HCT116 (cell line): ENCODE data around the gene SOAT2. TPM values are rescaled to one million over a fixed set of nuclear protein-coding genes. Genes with fewer than 3 reads are reported as not detected.

Experiments used
- ATAC-seq: fragments of 200-7000 bp; cut with Tn5 transposase; 2 replicates; pipeline ENCODE4 v1.9.1; 2020; ENCODE audit warnings: mild to moderate bottlenecking, moderate library complexity
- BruUV-seq: library from RNA; stranded (reverse); fragments of 400-500 nt; replicated peaks from 2 replicates; lab custom pipeline; 2021; lab: Mats Ljungman, UMichigan
- CTCF ChIA-PET: fragments of 300-600 bp; sonication (Branson Sonifier 250); formaldehyde crosslinking; loops from one replicate; lab custom pipeline; 2021; ENCODE audit warnings: antibody characterized with exemption; lab: Charles Lee
- POLR2A ChIA-PET: fragments of 300-600, 350-600 bp; sonication (Branson Sonifier 250); formaldehyde crosslinking; loops from one replicate; lab custom pipeline; 2021; ENCODE audit warnings: antibody characterized with exemption; lab: Charles Lee
- RAD21 ChIA-PET, 2 experiments: fragments of 300-600 bp; sonication (Branson Sonifier 250); formaldehyde crosslinking; loops; one replicate each; lab custom pipeline; 2023; ENCODE audit warnings: low total read pairs in 2 of 2; ENCODE audit not compliant: uncharacterized antibody in 2 of 2, unreplicated experiment in 2 of 2, low non-redundant PET in 1 of 2; lab: Charles Lee
- DNase-seq: peaks from one replicate; pipeline ENCODE4 v3.0.0-alpha.2; 2010; ENCODE audit warnings: low read depth, low spot score
- H2AFZ ChIP-seq: fragments of 200-600 bp; shearing (Covaris generic), sonication (generic); 2 replicates; pipeline ENCODE4 v1.6.1; 2017; ENCODE audit warnings: low read depth, mixed run types, mixed read lengths, antibody characterized with exemption, low read length; ENCODE audit not compliant: poor library complexity, severe bottlenecking
- H3K27ac ChIP-seq: 2 replicates; pipeline ENCODE4 v1.5.1; 2012; ENCODE audit warnings: low read depth, low read length
- H3K27me3 ChIP-seq: fragments of 200-600 bp; sonication (generic); 2 replicates; pipeline ENCODE4 v1.6.1; 2016; ENCODE audit warnings: mixed run types, low read length, mixed read lengths; ENCODE audit not compliant: insufficient read depth
- H3K36me3 ChIP-seq, 2 experiments: fragments of 200-500 bp in 1 of 2; fragments of 200-600 bp in 1 of 2; sonication (Bioruptor generic) in 1 of 2; sonication (generic) in 1 of 2; 2 replicates each; pipeline versions ENCODE4 v1.5.1 to v1.6.1; 2014 to 2016; ENCODE audit warnings: low read length in 2 of 2, inconsistent platforms in 1 of 2, mixed read lengths in 1 of 2, mixed run types in 1 of 2; ENCODE audit not compliant: insufficient read depth in 2 of 2, control insufficient read depth in 1 of 2
- H3K4me1 ChIP-seq, 2 experiments: fragments of 200-600 bp in 1 of 2; sonication (generic) in 1 of 2; 2 replicates each; pipeline versions ENCODE4 v1.5.1 to v1.6.1; 2012 to 2017; ENCODE audit warnings: low read length in 2 of 2, inconsistent platforms in 1 of 2, mild to moderate bottlenecking in 1 of 2, mixed read lengths in 1 of 2, mixed run types in 1 of 2, moderate library complexity in 1 of 2; ENCODE audit not compliant: insufficient read depth in 2 of 2, control insufficient read depth in 1 of 2
- H3K4me2 ChIP-seq: fragments of 200-600 bp; sonication (generic); 2 replicates; pipeline ENCODE4 v1.6.1; 2017; ENCODE audit warnings: mixed run types, low read length, mixed read lengths
- H3K4me3 ChIP-seq, 2 experiments: fragments of 200-600 bp in 1 of 2; sonication (generic) in 1 of 2; replicated peaks in 1 of 2; 2 replicates each; pipeline ENCODE4 v1.5.1; 2011 to 2016; ENCODE audit warnings: low read length in 2 of 2, control low read depth in 1 of 2, low read depth in 1 of 2, mild to moderate bottlenecking in 1 of 2, mixed read lengths in 1 of 2, mixed run types in 1 of 2
- H3K79me2 ChIP-seq: fragments of 200-600 bp; sonication (generic); 2 replicates; pipeline ENCODE4 v1.6.1; 2017; ENCODE audit warnings: mild to moderate bottlenecking, mixed run types, low read length, moderate library complexity, mixed read lengths; ENCODE audit not compliant: insufficient read depth
- H3K9ac ChIP-seq: fragments of 200-600 bp; sonication (generic); 2 replicates; pipeline ENCODE4 v1.6.1; 2016; ENCODE audit warnings: low read length, mixed read lengths
- H3K9me2 ChIP-seq: fragments of 200-600 bp; sonication (generic), shearing (Covaris generic); 2 replicates; pipeline ENCODE4 v1.6.1; 2017; ENCODE audit warnings: mixed run types, mild to moderate bottlenecking, moderate library complexity; ENCODE audit not compliant: insufficient read depth
- H3K9me3 ChIP-seq, 2 experiments: fragments of 200-500 bp in 1 of 2; fragments of 200-600 bp in 1 of 2; sonication (Bioruptor generic) in 1 of 2; sonication (generic) in 1 of 2; 2 replicates each; pipeline ENCODE4 v1.6.1; 2014 to 2017; ENCODE audit warnings: low read length in 2 of 2, mixed read lengths in 2 of 2, inconsistent platforms in 1 of 2, low read depth in 1 of 2, mild to moderate bottlenecking in 1 of 2, mixed run types in 1 of 2, moderate library complexity in 1 of 2; ENCODE audit not compliant: control insufficient read depth in 1 of 2, insufficient read depth in 1 of 2
- H4K20me1 ChIP-seq: fragments of 200-600 bp; sonication (generic), shearing (Covaris generic); 2 replicates; pipeline ENCODE4 v1.6.1; 2017; ENCODE audit warnings: mixed run types, mild to moderate bottlenecking, moderate library complexity; ENCODE audit not compliant: insufficient read depth
- CBX3 ChIP-seq: IDR thresholded peaks from 2 replicates; pipeline ENCODE4 v1.6.1; 2012; ENCODE audit warnings: low read depth
- EZH2phosphoT487 ChIP-seq: fragments of 200-600 bp; IDR thresholded peaks from 2 replicates; pipeline ENCODE4 v1.6.1; 2018; ENCODE audit warnings: antibody characterized with exemption, borderline replicate concordance
- FOSL1 ChIP-seq: IDR thresholded peaks from 2 replicates; pipeline ENCODE4 v1.6.1; 2012; ENCODE audit warnings: low read depth
- POLR2AphosphoS5 ChIP-seq: IDR thresholded peaks from 2 replicates; pipeline ENCODE4 v1.6.1; 2011; ENCODE audit warnings: mild to moderate bottlenecking, low read depth, low read length, moderate library complexity
- YY1 ChIP-seq: IDR thresholded peaks from 2 replicates; pipeline ENCODE4 v1.6.1; 2011; ENCODE audit warnings: low read length, low read depth, moderate library complexity, mild to moderate bottlenecking; ENCODE audit not compliant: insufficient replicate concordance; ENCODE audit errors: extremely low read depth
- ZFX ChIP-seq: fragments of 450-650 bp; IDR thresholded peaks from 2 replicates; pipeline ENCODE4 v1.6.1; 2017
- intact Hi-C: fragments of 100-400 bp; cut with micrococcal nuclease; formaldehyde crosslinking; loops from 2 replicates; pipeline ENCODE4 v1.10.0; 2022
- total RNA-seq: library from RNA; stranded (reverse); gene quantifications from one replicate; pipeline ENCODE4 v1.2.1, GENCODE V29; 2021; ENCODE audit not compliant: unreplicated experiment
- TF ChIP-seq, protein P1 (sequence below), 3 experiments: fragments of 200-600 bp in 1 of 3; sonication (generic) in 1 of 3; IDR thresholded peaks in 2 of 3; conservative IDR thresholded peaks in 1 of 3; 2 replicates each; pipeline ENCODE4 v1.5.1; 2012 to 2017; ENCODE audit warnings: low read depth in 2 of 3, low read length in 2 of 3, antibody characterized with exemption in 1 of 3, borderline replicate concordance in 1 of 3, control low read depth in 1 of 3, mild to moderate bottlenecking in 1 of 3, mixed read lengths in 1 of 3, mixed run types in 1 of 3, moderate library complexity in 1 of 3; ENCODE audit not compliant: insufficient read depth in 1 of 3

The SOAT2 gene
- total RNA-seq, 1 experiment from 2014 or later: 0.17 TPM

DNA sequence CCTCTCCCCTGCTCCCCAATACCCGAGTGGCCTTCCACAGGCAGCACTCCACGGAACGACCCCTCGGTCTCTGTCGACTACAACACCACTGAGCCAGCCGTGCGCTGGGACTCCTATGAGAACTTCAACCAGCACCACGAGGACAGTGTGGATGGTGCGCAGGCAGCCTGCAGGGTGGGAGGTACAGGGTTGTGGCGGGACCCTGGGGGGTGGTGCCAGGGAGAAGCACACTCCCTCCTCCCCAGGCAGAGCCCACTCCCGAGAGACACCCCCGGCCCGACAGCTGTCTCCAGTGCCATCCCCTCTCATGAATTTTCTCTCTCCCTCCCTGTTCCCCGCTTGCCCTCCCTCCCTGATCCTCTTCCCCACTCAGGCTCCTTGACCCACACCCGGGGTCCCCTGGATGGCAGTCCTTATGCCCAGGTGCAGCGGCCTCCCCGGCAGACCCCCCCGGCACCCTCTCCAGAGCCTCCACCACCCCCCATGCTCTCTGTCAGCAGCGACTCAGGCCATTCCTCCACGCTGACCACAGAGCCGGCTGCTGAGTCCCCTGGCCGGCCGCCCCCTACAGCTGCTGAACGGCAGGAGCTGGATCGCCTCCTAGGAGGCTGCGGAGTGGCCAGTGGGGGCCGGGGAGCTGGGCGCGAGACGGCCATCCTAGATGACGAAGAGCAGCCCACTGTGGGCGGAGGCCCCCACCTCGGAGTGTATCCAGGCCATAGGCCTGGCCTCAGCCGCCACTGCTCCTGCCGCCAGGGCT is 44.4 kb upstream of the SOAT2 start:
- Histone ChIP-seq H3K9me3 (no peaks in the 10 kb centered on the region), H3K9me2 (no peaks in the 10 kb centered on the region), H3K4me1 (peaks cover 22 to 36% of the 10 kb centered on the region in 2 experiments), H3K9ac (no peak overlapping the region), H3K79me2 (no peaks in the 10 kb centered on the region), H3K4me3 (no peak overlapping the region), H3K4me2 (no peak overlapping the region), H2AFZ (no peak overlapping the region), H3K27ac (no peak overlapping the region), H3K27me3 (no peaks in the 10 kb centered on the region)
- BruUV-seq: no TSS peak
- ChIA-PET POLR2A (no interaction called here), RAD21 (no interaction called here), CTCF (no interaction called here)
- no peak for ATAC-seq
- TF ChIP-seq CBX3 (no peak), POLR2AphosphoS5 (no peak), YY1 (no peak), FOSL1 (no peak), EZH2phosphoT487 (no peak), ZFX (no peak)
- TF ChIP-seq, protein P1, sequence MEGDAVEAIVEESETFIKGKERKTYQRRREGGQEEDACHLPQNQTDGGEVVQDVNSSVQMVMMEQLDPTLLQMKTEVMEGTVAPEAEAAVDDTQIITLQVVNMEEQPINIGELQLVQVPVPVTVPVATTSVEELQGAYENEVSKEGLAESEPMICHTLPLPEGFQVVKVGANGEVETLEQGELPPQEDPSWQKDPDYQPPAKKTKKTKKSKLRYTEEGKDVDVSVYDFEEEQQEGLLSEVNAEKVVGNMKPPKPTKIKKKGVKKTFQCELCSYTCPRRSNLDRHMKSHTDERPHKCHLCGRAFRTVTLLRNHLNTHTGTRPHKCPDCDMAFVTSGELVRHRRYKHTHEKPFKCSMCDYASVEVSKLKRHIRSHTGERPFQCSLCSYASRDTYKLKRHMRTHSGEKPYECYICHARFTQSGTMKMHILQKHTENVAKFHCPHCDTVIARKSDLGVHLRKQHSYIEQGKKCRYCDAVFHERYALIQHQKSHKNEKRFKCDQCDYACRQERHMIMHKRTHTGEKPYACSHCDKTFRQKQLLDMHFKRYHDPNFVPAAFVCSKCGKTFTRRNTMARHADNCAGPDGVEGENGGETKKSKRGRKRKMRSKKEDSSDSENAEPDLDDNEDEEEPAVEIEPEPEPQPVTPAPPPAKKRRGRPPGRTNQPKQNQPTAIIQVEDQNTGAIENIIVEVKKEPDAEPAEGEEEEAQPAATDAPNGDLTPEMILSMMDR (IDR thresholded peaks at IDR 0.05 in 2 of 3, conservative IDR thresholded peaks at IDR 0.05 in 1 of 3; ENCODE audit: borderline replicate concordance in 1 of 3, insufficient read depth in 1 of 3, low read depth in 2 of 3, low read length in 2 of 3): no peak
- TF ChIP-seq, all 23 proteins: peak for 0
- DNase-seq: no peak
- Histone ChIP-seq H3K36me3 (peaks cover 0 to 7% of the 10 kb centered on the region in 2 experiments; a peak in 1 of 4 replicates), H4K20me1 (peaks cover 3% of the 10 kb centered on the region; the same call in 1 of the 2 replicates)
- intact Hi-C loops: no loop called here
